ENCODE results near the gene TWIST2. TPM values are rescaled to one million over a fixed set of nuclear protein-coding genes. Genes with fewer than 3 reads are reported as not detected.

The TWIST2 gene
- polyA plus RNA-seq, 4 donors = 4.2 to 7.2 (median 4.6) TPM

- no peak for DNase-seq (ENCODE audit: low read depth in 4 of 4, low spot score in 2 of 4)
These were observed 8.2 kb downstream of the TWIST2 start for GRCh38 chr2:238855891-238856580.

- no peak for DNase-seq (ENCODE audit: low read depth in 4 of 4, low spot score in 2 of 4)
These were observed 9.1 kb downstream of the TWIST2 start for GRCh38 chr2:238856713-238857567.

GRCh38 chr2:238857959-238858358 is 10.1 kb downstream of the TWIST2 start:
- DNase-seq (ENCODE audit: low read depth in 4 of 4, low spot score in 2 of 4) = no peak

- DNase-seq (ENCODE audit: low read depth in 4 of 4, low spot score in 2 of 4) = no peak
These were observed 11.9 kb downstream of the TWIST2 start for GRCh38 chr2:238859636-238860347.

- no peak for DNase-seq (ENCODE audit: low read depth in 4 of 4, low spot score in 2 of 4)
These were observed 13.3 kb downstream of the TWIST2 start for GRCh38 chr2:238861013-238861730.

GRCh38 chr2:238861766-238862315 is 14.0 kb downstream of the TWIST2 start:
- no peak for DNase-seq (ENCODE audit: low read depth in 4 of 4, low spot score in 2 of 4)

GRCh38 chr2:238862701-238863100 is 14.8 kb downstream of the TWIST2 start:
- no peak for DNase-seq (ENCODE audit: low read depth in 4 of 4, low spot score in 2 of 4)

- no peak for DNase-seq (ENCODE audit: low read depth in 4 of 4, low spot score in 2 of 4)
These were observed 15.3 kb downstream of the TWIST2 start for GRCh38 chr2:238863231-238863630.

- no peak for DNase-seq (ENCODE audit: low read depth in 4 of 4, low spot score in 2 of 4)
These were observed 15.9 kb downstream of the TWIST2 start for GRCh38 chr2:238863749-238864206.

GRCh38 chr2:238864207-238865014 is 16.5 kb downstream of the TWIST2 start:
- no peak for DNase-seq (ENCODE audit: low read depth in 4 of 4, low spot score in 2 of 4)

GRCh38 chr2:238865015-238865719 is 17.3 kb downstream of the TWIST2 start:
- DNase-seq (ENCODE audit: low read depth in 4 of 4, low spot score in 2 of 4) = no peak

GRCh38 chr2:238865744-238866355 is 18.0 kb downstream of the TWIST2 start:
- no peak for DNase-seq (ENCODE audit: low read depth in 4 of 4, low spot score in 2 of 4)

GRCh38 chr2:238866656-238867277 is 18.9 kb downstream of the TWIST2 start:
- DNase-seq (ENCODE audit: low read depth in 4 of 4, low spot score in 2 of 4) = no peak

- no peak for DNase-seq (ENCODE audit: low read depth in 4 of 4, low spot score in 2 of 4)
These were observed 20.2 kb downstream of the TWIST2 start for GRCh38 chr2:238868067-238868524.

- no peak for DNase-seq (ENCODE audit: low read depth in 4 of 4, low spot score in 2 of 4)
These were observed 20.9 kb downstream of the TWIST2 start for GRCh38 chr2:238868616-238869292.

GRCh38 chr2:238869293-238870124 is 21.6 kb downstream of the TWIST2 start:
- DNase-seq (ENCODE audit: low read depth in 4 of 4, low spot score in 2 of 4) = no peak

Data from left renal cortex interstitium (tissue), 4 donors.